HTR-8/SVneo (cell line): ENCODE measurements around the gene CD81.

Experiments used
- DNase-seq: peaks from one replicate; pipeline ENCODE4 v3.0.0; 2011; ENCODE audit warnings: low spot score, mixed read lengths; ENCODE audit not compliant: insufficient read length
- FAIRE-seq: peaks from 2 replicates; lab custom pipeline; 2011; peaks lifted over from hg19 to GRCh38; lab: Jason Lieb, UNC

The CD81 gene

GRCh38 chr11:2374456-2375201 is 2.5 kb upstream of the CD81 start:
- DNase-seq = no peak
- FAIRE-seq = no peak

GRCh38 chr11:2375341-2375853 is 1.7 kb upstream of the CD81 start:
- FAIRE-seq (peak; percentile 62), DNase-seq (no peak)

- DNase-seq (no peak), FAIRE-seq (no peak)
These were observed 1.1 kb upstream of the CD81 start for GRCh38 chr11:2375964-2376551.

GRCh38 chr11:2377511-2378443 is 667 bp downstream of the CD81 start:
- DNase-seq = peak; percentile 64
- no peak for FAIRE-seq

- FAIRE-seq (no peak), DNase-seq (no peak)
These were observed 1.6 kb downstream of the CD81 start for GRCh38 chr11:2378527-2379210.

GRCh38 chr11:2379466-2380174 is 2.5 kb downstream of the CD81 start:
- no peak for FAIRE-seq
- DNase-seq = no peak

- DNase-seq (no peak), FAIRE-seq (no peak)
These were observed 3.3 kb downstream of the CD81 start for GRCh38 chr11:2380396-2380795.

- no peak for FAIRE-seq
These were observed 3.8 kb downstream of the CD81 start for GRCh38 chr11:2380807-2381350.

GRCh38 chr11:2381494-2382128 is 4.5 kb downstream of the CD81 start:
- FAIRE-seq = no peak
- no peak for DNase-seq

More at GRCh38 chr11:2380807-2381350, 3.8 kb downstream of the CD81 start:
- DNase-seq = no peak

- DNase-seq (no peak), FAIRE-seq (no peak)
These were observed 5.0 kb downstream of the CD81 start for GRCh38 chr11:2382129-2382517.

GRCh38 chr11:2382936-2383851 is 6.1 kb downstream of the CD81 start:
- no peak for DNase-seq
- no peak for FAIRE-seq

- DNase-seq = no peak
- no peak for FAIRE-seq
These were observed 7.0 kb downstream of the CD81 start for GRCh38 chr11:2383852-2384804.

GRCh38 chr11:2385156-2386151 is 8.3 kb downstream of the CD81 start:
- FAIRE-seq (peak; percentile 13), DNase-seq (no peak)

- DNase-seq (no peak), FAIRE-seq (no peak)
These were observed 9.5 kb downstream of the CD81 start for GRCh38 chr11:2386591-2386990.

- no peak for DNase-seq
- FAIRE-seq = no peak
These were observed 10.3 kb downstream of the CD81 start for GRCh38 chr11:2387266-2387987.
